H1 (cell line): ENCODE data around the gene HSF5. TPM values are rescaled to one million over a fixed set of nuclear protein-coding genes. Genes with fewer than 3 reads are reported as not detected.

Source experiments
- CTCF ChIA-PET: fragments of 300-600 bp; sonication (Branson Sonifier 250); formaldehyde crosslinking; loops from one replicate; lab custom pipeline; 2021; ENCODE audit not compliant: partially characterized antibody; lab: Charles Lee
- POLR2A ChIA-PET: fragments of 300-600 bp; sonication (Branson Sonifier 250); formaldehyde crosslinking; loops from one replicate; lab custom pipeline; 2021; ENCODE audit warnings: inconsistent platforms; ENCODE audit not compliant: partially characterized antibody; lab: Charles Lee
- DNase-seq, 2 experiments: peaks; one replicate each; pipeline versions ENCODE4 v3.0.0 to v3.0.0-alpha.2; 2010 to 2022; ENCODE audit warnings: low spot score in 2 of 2, low read depth in 1 of 2, mixed read lengths in 1 of 2
- FAIRE-seq: peaks from 2 replicates; lab custom pipeline; 2011; peaks lifted over from hg19 to GRCh38; lab: Jason Lieb, UNC
- H2AFZ ChIP-seq: 2 replicates; pipeline ENCODE4 v1.8.1; 2012; ENCODE audit warnings: low read length, inconsistent platforms
- H2AK5ac ChIP-seq: 2 replicates; pipeline ENCODE4 v1.6.1; 2013; ENCODE audit warnings: low read depth, low read length
- H2BK120ac ChIP-seq: replicated peaks from 2 replicates; pipeline ENCODE3; 2013; ENCODE audit warnings: low read depth, low read length, inconsistent platforms
- H2BK12ac ChIP-seq: 2 replicates; pipeline ENCODE4 v1.6.1; 2013; ENCODE audit warnings: low read depth, low read length
- H2BK15ac ChIP-seq: 2 replicates; pipeline ENCODE4 v1.6.1; 2013; ENCODE audit warnings: low read length
- H2BK20ac ChIP-seq: 2 replicates; pipeline ENCODE4 v1.6.1; 2013; ENCODE audit warnings: low read length
- H2BK5ac ChIP-seq: 2 replicates; pipeline ENCODE4 v1.6.1; 2013; ENCODE audit warnings: low read depth, low read length
- H3K14ac ChIP-seq: 2 replicates; pipeline ENCODE4 v1.6.1; 2013; ENCODE audit warnings: inconsistent platforms; ENCODE audit not compliant: insufficient read length
- H3K18ac ChIP-seq: 2 replicates; pipeline ENCODE4 v1.6.1; 2013; ENCODE audit warnings: low read length; ENCODE audit errors: extremely low read depth
- H3K23ac ChIP-seq: 2 replicates; pipeline ENCODE4 v1.6.1; 2013; ENCODE audit warnings: inconsistent platforms; ENCODE audit not compliant: insufficient read length
- H3K23me2 ChIP-seq: 2 replicates; pipeline ENCODE4 v1.6.1; 2013; ENCODE audit warnings: low read depth, low read length
- H3K27ac ChIP-seq: 2 replicates; pipeline ENCODE4 v1.6.1; 2011; ENCODE audit warnings: low read depth, low read length, inconsistent platforms
- H3K27me3 ChIP-seq, 4 experiments: replicated peaks in 1 of 4; 1 replicate in 1 of 4; 2 replicates in 3 of 4; pipeline versions ENCODE4 v1.6.1 to v1.8.1; 2011 to 2013; ENCODE audit warnings: low read length in 3 of 4, mild to moderate bottlenecking in 3 of 4, inconsistent platforms in 2 of 4, mixed read lengths in 2 of 4, moderate library complexity in 1 of 4; ENCODE audit not compliant: control insufficient read depth in 3 of 4, insufficient read depth in 3 of 4; ENCODE audit errors: extremely low read depth in 1 of 4
- H3K36me3 ChIP-seq, 4 experiments: 2 replicates each; pipeline versions ENCODE4 v1.6.1 to v1.8.1; 2011 to 2013; ENCODE audit warnings: mild to moderate bottlenecking in 4 of 4, low read length in 3 of 4, moderate library complexity in 2 of 4, control low read depth in 1 of 4, inconsistent platforms in 1 of 4; ENCODE audit not compliant: insufficient read depth in 4 of 4, control insufficient read depth in 2 of 4
- H3K4ac ChIP-seq: replicated peaks from 2 replicates; pipeline ENCODE3; 2013; ENCODE audit warnings: low read length, low read depth, mixed read lengths, inconsistent platforms; ENCODE audit not compliant: insufficient read length
- H3K4me1 ChIP-seq, 4 experiments: replicated peaks in 1 of 4; 1 replicate in 1 of 4; 2 replicates in 3 of 4; pipeline versions ENCODE4 v1.6.1 to v1.8.1; 2011 to 2013; ENCODE audit warnings: low read length in 3 of 4, inconsistent platforms in 2 of 4, mixed read lengths in 1 of 4; ENCODE audit not compliant: insufficient read depth in 4 of 4, control insufficient read depth in 3 of 4
- H3K4me2 ChIP-seq, 2 experiments: 2 replicates each; pipeline versions ENCODE4 v1.6.1 to v1.8.1; 2011 to 2013; ENCODE audit warnings: low read depth in 2 of 2, low read length in 2 of 2, control low read depth in 1 of 2, inconsistent platforms in 1 of 2, mild to moderate bottlenecking in 1 of 2; ENCODE audit not compliant: insufficient read depth in 1 of 2
- H3K4me3 ChIP-seq, 4 experiments: fragments of 200-600, 300-600 bp in 1 of 4; sonication (generic), shearing (Covaris generic), sonication (Bioruptor Twin) in 1 of 4; 2 replicates each; pipeline versions ENCODE4 v1.5.1 to v1.8.1; 2011 to 2016; ENCODE audit warnings: low read length in 4 of 4, low read depth in 3 of 4, control low read depth in 2 of 4, inconsistent platforms in 2 of 4, mild to moderate bottlenecking in 2 of 4, mixed read lengths in 1 of 4, moderate library complexity in 1 of 4; ENCODE audit not compliant: insufficient read depth in 2 of 4; ENCODE audit errors: extremely low read depth in 1 of 4
- H3K56ac ChIP-seq: replicated peaks from 2 replicates; pipeline ENCODE3; 2013; ENCODE audit warnings: low read depth, mild to moderate bottlenecking, mixed read lengths, low read length, inconsistent platforms; ENCODE audit not compliant: insufficient read length
- H3K79me1 ChIP-seq: 2 replicates; pipeline ENCODE4 v1.6.1; 2013; ENCODE audit warnings: low read depth, low read length, control low read depth
- H3K79me2 ChIP-seq, 2 experiments: 2 replicates each; pipeline versions ENCODE4 v1.6.1 to v1.8.1; 2012 to 2013; ENCODE audit warnings: low read length in 2 of 2, mild to moderate bottlenecking in 2 of 2, inconsistent platforms in 1 of 2; ENCODE audit not compliant: insufficient read depth in 2 of 2, control insufficient read depth in 1 of 2
- H3K9ac ChIP-seq, 4 experiments: replicated peaks in 1 of 4; 1 replicate in 1 of 4; 2 replicates in 3 of 4; pipeline versions ENCODE4 v1.6.1 to v1.8.1; 2011 to 2013; ENCODE audit warnings: low read depth in 3 of 4, low read length in 3 of 4, control low read depth in 2 of 4, mild to moderate bottlenecking in 2 of 4, moderate library complexity in 2 of 4, inconsistent platforms in 1 of 4; ENCODE audit errors: extremely low read depth in 1 of 4
- H3K9me3 ChIP-seq, 2 experiments: 2 replicates each; pipeline versions ENCODE4 v1.6.1 to v1.8.1; 2012 to 2013; ENCODE audit warnings: mild to moderate bottlenecking in 2 of 2, moderate library complexity in 2 of 2, control low read depth in 1 of 2, inconsistent platforms in 1 of 2, low read depth in 1 of 2, low read length in 1 of 2, mixed read lengths in 1 of 2; ENCODE audit not compliant: insufficient read depth in 2 of 2
- H4K20me1 ChIP-seq, 2 experiments: replicated peaks in 1 of 2; 2 replicates each; pipeline versions ENCODE3 to v1.8.1; 2011 to 2013; ENCODE audit warnings: inconsistent platforms in 2 of 2, low read length in 2 of 2, mild to moderate bottlenecking in 1 of 2; ENCODE audit not compliant: insufficient read depth in 2 of 2, control insufficient read depth in 1 of 2
- H4K5ac ChIP-seq: 2 replicates; pipeline ENCODE4 v1.6.1; 2013; ENCODE audit warnings: low read length, low read depth, mixed read lengths, inconsistent platforms; ENCODE audit not compliant: insufficient read length
- H4K8ac ChIP-seq: 2 replicates; pipeline ENCODE4 v1.8.0; 2013; ENCODE audit warnings: mild to moderate bottlenecking, moderate library complexity, low read length, inconsistent platforms; ENCODE audit not compliant: insufficient read depth; ENCODE audit errors: extremely low read depth
- H4K91ac ChIP-seq: replicated peaks from 2 replicates; pipeline ENCODE3; 2013; ENCODE audit warnings: low read length, mixed read lengths, inconsistent platforms; ENCODE audit not compliant: insufficient read length
- MAFK ChIP-seq: IDR thresholded peaks from 2 replicates; pipeline ENCODE4 v1.6.1; 2012; ENCODE audit warnings: low read depth, mild to moderate bottlenecking, improper control_type of control experiment, low read length
- POLR2AphosphoS5 ChIP-seq: IDR thresholded peaks from 2 replicates; pipeline ENCODE4 v1.6.1; 2011; ENCODE audit warnings: low read depth, low read length
- RBBP5 ChIP-seq: IDR thresholded peaks from 2 replicates; pipeline ENCODE4 v1.7.1; 2012; ENCODE audit warnings: low read depth, mild to moderate bottlenecking, inconsistent platforms, low read length, moderate library complexity, borderline replicate concordance
- TBP ChIP-seq: IDR thresholded peaks from 2 replicates; pipeline ENCODE4 v1.6.1; 2011; ENCODE audit warnings: low read depth, low read length, improper control_type of control experiment
- WGBS, 2 experiments: shearing (Covaris generic) in 1 of 2; methylation state at CpG; one replicate each; pipeline versions ENCODE4 v1.1.6 to v1.1.7; 2013 to 2015; ENCODE audit warnings: low lambda C conversion rate in 2 of 2, mixed read lengths in 2 of 2, inconsistent platforms in 1 of 2, low coverage in 1 of 2, missing lambda C conversion rate in 1 of 2; ENCODE audit not compliant: insufficient replicate concordance in 2 of 2, insufficient coverage in 1 of 2, insufficient read length in 1 of 2; ENCODE audit errors: extremely low coverage in 1 of 2, missing lambda C conversion rate in 1 of 2; 5-methylcytosine and 5-hydroxymethylcytosine counted together
- polyA plus RNA-seq, 7 experiments: library from polyadenylated mRNA; depleted of rRNA in 3 of 7; stranded (reverse) in 5 of 7; unstranded in 2 of 7; fragments of >200 nt in 5 of 7; fragments of 200-250 nt in 2 of 7; gene quantifications; 1 replicate in 5 of 7; 2 replicates in 1 of 7; 4 replicates in 1 of 7; pipeline versions ENCODE4 v1.2.1 to v1.2.3, GENCODE V29; 2011 to 2013; ENCODE audit warnings: missing spikeins in 2 of 7, mixed read lengths in 2 of 7
- total RNA-seq: library from RNA; stranded (reverse); fragmentation: NEBNext Ultra II Directional; extraction: Animal tissue kit (Norgen Biotek cat#: 25700); gene quantifications from 2 replicates; pipeline ENCODE4 v1.2.1, GENCODE V29; 2021

The HSF5 gene
- total and polyA plus RNA-seq, 2 of the 8 experiments (the other 6 are each of a cell fraction or from before 2014, with no cell fraction given) = not detected

DNA sequence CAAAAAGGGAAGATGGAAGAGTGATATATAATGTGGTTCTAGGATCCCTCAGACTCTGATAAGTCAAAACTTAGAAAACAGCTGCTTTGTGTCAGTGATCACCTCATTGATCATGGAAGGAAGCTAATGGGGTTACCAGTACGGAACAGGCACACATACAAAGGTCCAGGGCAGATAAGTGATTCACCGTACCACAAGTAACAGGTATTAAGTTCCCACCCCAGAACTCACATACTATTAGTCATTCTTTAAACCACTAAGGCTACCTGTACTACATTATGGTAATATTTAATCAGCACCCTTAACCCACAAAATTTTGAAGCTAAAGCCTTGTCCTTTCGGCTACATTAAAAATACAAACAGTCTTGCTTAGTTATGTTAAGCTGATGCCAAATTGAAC, 88.2 kb downstream of the HSF5 start:
- H3K9ac ChIP-seq = no peak overlapping the region
- H3K23me2 ChIP-seq = no peaks in the 10 kb centered on the region
- H3K27ac ChIP-seq = no peak overlapping the region
- no peaks in the 10 kb centered on the region for H3K79me1 ChIP-seq
- no peaks in the 10 kb centered on the region for H3K36me3 ChIP-seq
- no peak overlapping the region for H3K18ac ChIP-seq
- H3K4me3 ChIP-seq = no peak overlapping the region
- no peak overlapping the region for H2AK5ac ChIP-seq
- FAIRE-seq = no peak
- no peak overlapping the region for H2AFZ ChIP-seq
- no peak for DNase-seq
- no peak overlapping the region for H4K91ac ChIP-seq
- ChIA-PET CTCF (interaction anchor here (0.7 to 1.7 kb wide), 5 partner anchors 18 to 47 kb away, joined by 3 to 8 read pairs (median 3); partner anchors contain the start of gene RNF43), POLR2A (interaction anchor here (1.2 to 2.7 kb wide), 2 partner anchors 17 to 145 kb away, joined by 3 to 9 read pairs; partner anchors contain the start of gene RNF43)
- 92% methylated on average over 3 of the region's 3 CpGs; no CpG with 5 or more reads in 1 of the 2 experiments for WGBS, 2 experiments
- no peak overlapping the region for H2BK120ac ChIP-seq
- no peak overlapping the region for H2BK20ac ChIP-seq
- H2BK15ac ChIP-seq = no peak overlapping the region
- H3K14ac ChIP-seq = no peak overlapping the region
- H2BK12ac ChIP-seq = no peak overlapping the region
- no peaks in the 10 kb centered on the region for H3K9me3 ChIP-seq
- H3K4ac ChIP-seq = no peak overlapping the region
- peaks cover 2 to 12% (median 8%) of the 10 kb centered on the region in 4 experiments; a peak in 4 of 7 replicates for H3K4me1 ChIP-seq
- H4K5ac ChIP-seq = no peak overlapping the region
- no peak overlapping the region for H3K4me2 ChIP-seq
- H4K20me1 ChIP-seq = peaks cover 0 to 2% of the 10 kb centered on the region in 2 experiments
- no peaks in the 10 kb centered on the region for H3K79me2 ChIP-seq
- no peak overlapping the region for H4K8ac ChIP-seq
- H3K56ac ChIP-seq = no peak overlapping the region
- peaks cover 19 to 56% (median 41%) of the 10 kb centered on the region in 4 experiments; a peak in 6 of 7 replicates for H3K27me3 ChIP-seq
- no peak overlapping the region for H3K23ac ChIP-seq
- H2BK5ac ChIP-seq = no peak overlapping the region
- TF ChIP-seq POLR2AphosphoS5 = no peak
- TF ChIP-seq TBP = no peak
- TF ChIP-seq MAFK = no peak
- TF ChIP-seq RBBP5 = no peak
